Ecto neural progenitor cell (in vitro differentiated cells): ENCODE measurements around the gene EIF2B5.
"Not testable (repeated sequence)": the region's sequence is repeated elsewhere in the genome, so short reads cannot be mapped to it uniquely, and the experiment has no call there.

Experiments used
- DNase-seq: peaks from one replicate; pipeline ENCODE4 v3.0.0-alpha.2; 2018; ENCODE audit warnings: low spot score

The EIF2B5 gene

GRCh38 chr3:184148076-184148475 is 12.9 kb downstream of the EIF2B5 start:
- no peak for DNase-seq

- no peak for DNase-seq
Measured at GRCh38 chr3:184149123-184149522, 14.0 kb downstream of the EIF2B5 start.

GRCh38 chr3:184149770-184150169 is 14.6 kb downstream of the EIF2B5 start:
- not testable (repeated sequence) for DNase-seq

GRCh38 chr3:184154885-184155643 is 19.9 kb downstream of the EIF2B5 start, which contains the start of gene DVL3:
DVL3 (plus strand) TSS chr3:184155377; CDS start chr3:184155636, 259 bp downstream.
- DNase-seq: peak; percentile 81

- DNase-seq: peak; percentile 63
Measured at GRCh38 chr3:184155644-184156521, 20.7 kb downstream of the EIF2B5 start.

GRCh38 chr3:184156522-184156955 is 21.4 kb downstream of the EIF2B5 start:
- peak; percentile 73 for DNase-seq

GRCh38 chr3:184157206-184157605 is 22.0 kb downstream of the EIF2B5 start:
- no peak for DNase-seq

GRCh38 chr3:184158404-184158803 is 23.2 kb downstream of the EIF2B5 start:
- DNase-seq: no peak

- no peak for DNase-seq
Measured at GRCh38 chr3:184160456-184160855, 25.3 kb downstream of the EIF2B5 start.

- DNase-seq: not testable (repeated sequence)
Measured at GRCh38 chr3:184162571-184163070, 27.5 kb downstream of the EIF2B5 start.

GRCh38 chr3:184164648-184165330 is 29.6 kb downstream of the EIF2B5 start:
- DNase-seq: no peak

GRCh38 chr3:184165543-184165942 is 30.4 kb downstream of the EIF2B5 start:
- no peak for DNase-seq

- DNase-seq: no peak
Measured at GRCh38 chr3:184166671-184167070, 31.5 kb downstream of the EIF2B5 start.

GRCh38 chr3:184167786-184168185 is 32.6 kb downstream of the EIF2B5 start:
- DNase-seq: no peak

- no peak for DNase-seq
Measured at GRCh38 chr3:184168363-184169120, 33.4 kb downstream of the EIF2B5 start.

- no peak for DNase-seq
Measured at GRCh38 chr3:184169896-184170875, 35.0 kb downstream of the EIF2B5 start.

GRCh38 chr3:184171562-184171961 is 36.4 kb downstream of the EIF2B5 start:
- DNase-seq: no peak

GRCh38 chr3:184172681-184173373 is 37.7 kb downstream of the EIF2B5 start:
- DNase-seq: no peak

- no peak for DNase-seq
Measured at GRCh38 chr3:184173374-184173722, 38.2 kb downstream of the EIF2B5 start.

GRCh38 chr3:184174284-184174645 is 39.1 kb downstream of the EIF2B5 start:
- DNase-seq: no peak
